Activated CD4-positive, alpha-beta T cell treated with anti-CD3 and anti-CD28 coated beads, Interleukin-2, Interleukin-6, amounts not matched to agents 100 ng/mL and 50 ng/mL, durations not matched to agents 16 hours and 8 hours (primary cell): Measurements from ENCODE around the gene TIE1.

Experiments
- DNase-seq: peaks from one replicate; pipeline ENCODE4 v3.0.0-alpha.2; 2020

Gene TIE1

DNA sequence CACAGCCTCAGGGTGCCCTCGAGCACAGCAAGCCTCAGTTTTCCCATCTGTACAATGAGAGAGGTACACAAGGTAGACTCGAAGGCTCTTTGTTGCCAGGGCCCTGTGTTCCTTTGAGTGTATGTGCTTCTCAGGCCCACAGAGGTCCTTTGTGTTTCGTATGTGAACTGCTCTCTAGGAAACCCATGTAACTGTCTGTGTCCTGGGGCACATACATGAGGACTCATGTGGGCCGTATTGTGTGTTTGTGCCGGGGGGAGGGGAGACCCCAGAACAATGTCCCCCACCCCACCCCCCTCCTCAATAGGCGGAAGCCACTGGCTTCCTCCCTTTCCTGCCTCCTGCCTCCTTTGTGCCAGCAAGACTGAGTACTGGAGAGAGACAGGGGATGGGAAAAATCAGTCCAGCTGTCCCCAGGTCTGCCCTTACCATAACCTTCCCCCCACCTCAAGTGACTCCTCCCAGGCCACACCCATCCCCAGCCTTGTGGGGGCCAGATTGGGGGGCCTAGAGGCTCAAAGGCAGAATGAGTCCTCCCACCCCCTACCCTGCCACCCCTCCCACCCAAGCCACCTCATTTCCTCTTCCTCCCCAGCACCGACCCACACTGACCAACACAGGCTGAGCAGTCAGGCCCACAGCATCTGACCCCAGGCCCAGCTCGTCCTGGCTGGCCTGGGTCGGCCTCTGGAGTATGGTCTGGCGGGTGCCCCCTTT is at the start of gene TIE1:
Gene TIE1, plus strand, starts transcription at position 605 of the 717 bp plus-strand sequence. Its CDS starts 90 bp downstream, at position 695.
- DNase-seq: no peak

DNA sequence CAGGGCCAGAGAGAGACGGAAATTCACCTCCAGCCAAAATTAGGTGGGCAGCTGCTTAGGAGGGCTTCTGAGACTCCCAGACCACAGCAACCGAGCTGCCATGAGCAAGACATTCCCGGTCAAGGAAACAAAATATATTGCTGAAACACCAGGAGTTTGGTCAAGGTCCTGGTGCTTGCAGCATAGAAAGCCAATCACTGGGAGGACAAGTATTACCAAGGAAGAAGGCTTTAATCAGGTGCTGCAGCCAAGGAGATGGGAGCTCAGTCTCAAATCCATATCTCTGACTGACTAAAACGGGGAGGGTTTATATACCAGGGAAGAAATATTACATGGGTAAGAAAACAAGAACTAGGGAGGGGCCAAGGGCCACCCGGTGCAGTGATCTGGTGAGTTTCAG is 49.8 kb upstream of the TIE1 start:
- no peak for DNase-seq

DNA sequence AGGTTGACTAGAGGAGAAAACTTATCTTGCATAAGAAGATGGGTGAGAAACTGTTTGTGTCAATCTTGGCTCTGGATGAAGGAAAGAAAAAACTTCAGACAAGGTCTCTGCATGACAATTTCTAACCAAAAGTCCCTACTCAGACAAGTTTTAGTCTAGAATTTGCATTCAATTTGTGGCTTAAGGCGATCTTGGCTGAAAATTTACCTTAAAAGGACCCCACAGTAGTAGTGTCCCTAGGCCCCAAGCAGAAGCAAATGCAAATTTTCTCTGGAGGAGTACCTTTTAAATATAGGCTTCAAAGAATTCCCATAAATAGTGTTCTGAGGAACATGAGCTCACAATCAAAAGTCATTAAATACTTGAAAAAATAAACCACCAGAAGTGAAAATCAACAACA is 48.6 kb upstream of the TIE1 start:
- no peak for DNase-seq

DNA sequence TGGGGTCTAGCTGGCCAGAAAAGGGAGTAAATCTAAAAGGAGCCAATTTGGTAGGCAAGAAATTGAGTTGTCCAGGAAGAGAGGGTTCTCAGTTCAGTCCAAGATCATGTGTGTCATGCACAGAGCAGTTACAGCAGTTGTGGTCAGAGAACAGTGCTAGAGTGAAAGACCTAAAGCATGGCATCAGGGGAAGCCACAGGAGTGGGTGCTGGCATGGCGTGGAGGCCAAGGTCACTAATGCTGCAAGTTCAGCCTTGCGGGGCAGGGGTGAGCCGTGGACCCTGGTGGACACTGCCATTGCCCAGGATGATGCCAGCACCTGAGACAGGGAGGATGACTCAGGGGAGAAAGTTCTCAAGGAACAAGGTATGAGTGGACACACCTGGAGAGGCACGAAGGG is 47.6 kb upstream of the TIE1 start:
- no peak for DNase-seq

DNA sequence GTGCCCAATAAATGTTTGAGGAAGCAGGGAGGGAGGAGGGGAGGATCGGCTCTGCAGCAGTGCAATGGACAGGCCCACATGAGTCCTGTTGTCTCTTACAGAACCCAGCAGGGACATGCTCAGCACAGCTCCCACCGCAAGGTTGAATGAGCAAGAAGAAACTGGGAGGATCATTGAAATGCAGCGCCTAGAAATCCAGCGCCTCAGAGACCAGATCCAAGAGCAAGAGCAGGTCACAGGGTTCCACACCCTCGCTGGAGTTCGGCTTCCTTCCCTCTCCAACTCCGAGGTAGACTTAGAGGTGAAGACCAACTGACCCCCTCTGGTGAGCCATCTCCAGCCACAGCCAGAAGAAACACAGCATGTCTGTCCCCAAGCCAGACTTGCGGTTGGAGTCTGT is 46.9 kb upstream of the TIE1 start:
- no peak for DNase-seq

DNA sequence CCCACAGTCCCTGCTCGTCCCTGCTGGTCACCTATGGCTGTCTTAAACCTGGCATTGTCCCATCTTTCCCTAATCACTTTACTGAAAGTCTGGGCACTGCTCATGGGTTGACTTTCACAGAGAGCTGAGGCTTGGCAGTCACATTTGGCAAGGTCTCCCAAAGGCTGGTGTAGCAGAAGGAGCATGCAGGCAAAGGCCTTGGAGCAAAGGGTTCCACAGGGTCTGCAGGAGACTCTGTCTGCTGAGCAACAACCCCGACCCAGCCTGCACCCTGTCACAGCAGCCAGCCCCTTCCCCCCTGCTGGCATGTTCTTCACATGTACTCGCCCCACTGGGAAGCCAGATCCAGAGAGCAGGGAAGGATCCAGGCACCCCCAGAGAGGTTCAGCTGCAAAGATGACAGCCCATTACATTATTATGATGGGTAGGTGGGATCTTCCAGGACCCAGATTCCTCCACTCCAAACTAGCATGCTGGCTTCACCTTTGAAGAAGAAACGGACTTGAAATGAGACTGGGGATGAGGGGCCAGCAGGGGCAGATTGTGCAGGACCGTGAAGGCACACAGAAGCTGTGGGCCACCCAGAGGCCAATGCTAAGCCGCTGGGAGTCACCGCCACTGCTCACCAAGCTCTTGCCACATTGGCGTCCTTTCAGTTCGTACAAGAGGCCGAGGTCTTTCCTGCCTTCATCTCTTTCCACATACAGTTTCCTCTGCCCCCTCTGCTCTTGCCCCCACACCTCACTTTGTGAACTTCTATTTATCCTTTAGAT is 45.2 kb upstream of the TIE1 start:
- no peak for DNase-seq

DNA sequence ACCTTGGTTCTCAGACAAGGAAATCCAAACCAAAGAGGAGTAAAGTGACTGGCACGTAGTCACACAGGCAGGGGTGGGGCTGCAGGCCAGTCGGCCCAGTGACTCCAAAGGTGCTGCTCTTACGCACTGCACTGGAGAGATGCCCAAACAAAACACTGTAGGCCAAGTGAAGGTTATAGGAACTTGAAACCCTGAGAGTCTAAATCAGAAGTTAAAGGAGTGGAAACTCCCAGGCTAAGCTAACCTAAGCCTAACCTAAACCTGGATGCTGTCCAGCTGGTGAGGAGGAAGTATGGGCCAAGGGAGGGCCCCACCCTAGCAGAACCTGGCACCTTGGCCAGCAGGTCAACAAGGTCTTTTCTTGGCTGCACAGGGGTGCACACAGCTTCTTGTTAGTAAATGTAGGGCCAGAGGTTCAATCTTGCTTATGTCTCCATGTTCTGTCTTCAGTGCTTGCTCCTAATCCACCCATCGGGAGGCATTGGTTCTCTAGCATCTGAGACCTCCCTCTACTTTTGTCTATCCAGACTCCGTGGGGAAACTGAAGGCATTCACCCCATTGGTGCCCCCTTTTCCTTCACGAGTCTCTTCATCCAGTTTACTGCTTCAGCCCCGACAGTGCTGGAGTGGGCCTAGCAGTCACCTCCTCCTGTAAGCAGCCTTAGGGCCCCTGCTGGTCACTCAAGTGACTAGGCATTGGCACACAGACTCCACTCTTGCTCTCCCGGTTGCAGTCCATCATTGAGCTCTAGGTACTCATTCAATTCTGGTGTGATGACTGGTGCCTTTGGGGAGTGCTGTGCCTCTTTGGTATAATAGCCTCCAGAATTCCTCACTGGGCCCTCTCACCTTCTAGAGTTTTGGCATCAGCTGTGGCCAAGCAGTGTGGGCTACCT is 43.9 kb upstream of the TIE1 start:
- DNase-seq: no peak

DNA sequence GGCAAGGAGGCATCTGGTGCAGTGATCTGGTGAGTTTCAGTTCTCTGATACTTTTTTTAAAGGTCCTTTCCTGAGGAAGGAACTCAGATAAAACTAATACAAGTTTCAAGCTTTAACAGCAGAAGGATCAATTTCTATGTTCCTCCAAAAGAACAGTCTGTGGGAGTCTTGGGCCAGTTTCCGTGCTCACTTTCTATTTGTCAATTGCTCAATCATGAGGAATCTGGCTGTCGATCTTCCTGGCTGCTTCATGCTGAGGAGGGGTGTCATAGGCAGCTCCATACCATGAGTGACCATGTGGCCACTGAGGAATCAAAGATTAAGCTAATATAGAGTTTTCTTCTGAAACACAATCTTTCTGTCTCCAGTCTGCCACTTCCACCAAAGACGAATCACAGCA is 42.4 kb upstream of the TIE1 start:
- no peak for DNase-seq

DNA sequence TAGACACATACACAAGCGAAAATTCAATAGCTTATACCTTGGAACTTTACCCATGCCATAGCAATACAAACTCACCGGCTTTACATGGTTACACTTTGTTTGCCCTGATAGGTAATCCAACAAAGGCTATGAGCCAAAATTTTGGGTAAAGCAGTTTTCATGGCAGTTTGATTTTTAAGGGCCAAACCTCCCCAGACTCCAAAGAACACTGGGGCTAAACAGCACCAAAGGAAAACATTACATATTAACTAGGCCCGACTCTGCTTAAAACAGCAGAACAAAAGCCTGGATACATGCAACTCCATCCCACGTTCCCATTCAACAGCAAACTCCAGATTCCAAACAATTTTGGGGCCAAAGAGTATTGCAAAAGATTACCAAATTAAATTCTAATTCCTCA is 35.4 kb upstream of the TIE1 start:
- no peak for DNase-seq

DNA sequence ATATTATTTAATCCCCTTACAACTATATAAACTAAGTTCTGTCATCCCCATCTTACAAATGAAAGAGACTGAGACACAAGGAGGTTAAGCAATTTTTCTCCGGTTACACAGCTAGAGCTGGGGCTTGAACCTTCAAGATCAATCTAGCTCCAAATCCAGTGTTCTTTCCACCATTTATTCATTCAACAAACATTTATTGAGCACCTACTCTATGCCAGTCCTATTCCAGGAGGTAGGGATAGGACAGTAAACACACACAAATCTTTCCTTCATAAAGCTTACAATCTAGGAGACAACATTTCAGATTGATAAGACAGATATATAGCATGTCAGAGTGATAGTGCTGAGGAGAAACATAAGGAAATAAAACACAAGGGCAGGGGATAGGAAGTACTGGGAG is 33.9 kb upstream of the TIE1 start:
- DNase-seq: no peak

DNA sequence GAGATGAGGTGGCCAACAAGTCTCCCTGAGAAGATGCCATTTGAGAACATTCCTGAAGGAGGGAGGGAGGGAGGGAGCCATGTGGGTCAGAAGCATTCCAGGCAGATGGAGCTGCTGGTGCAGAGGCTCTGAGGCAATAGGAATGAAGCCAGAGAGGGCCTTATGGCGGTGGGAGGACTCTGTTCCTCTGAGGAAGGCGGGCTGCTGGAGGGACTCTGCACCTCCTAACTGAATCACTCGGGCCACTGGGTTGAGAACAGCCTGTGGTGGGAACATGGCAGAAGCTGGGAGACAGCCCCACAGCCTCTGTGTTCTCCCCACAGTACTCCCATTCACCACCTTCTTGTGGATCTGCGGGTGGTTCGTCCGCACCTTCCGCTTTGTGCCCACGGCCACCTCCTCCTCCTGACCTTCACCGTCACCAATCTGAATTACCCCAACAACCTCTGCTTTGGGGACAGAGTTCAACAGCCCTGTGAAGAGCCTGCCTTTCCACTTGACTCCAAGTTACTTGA is 33.4 kb upstream of the TIE1 start:
- no peak for DNase-seq

DNA sequence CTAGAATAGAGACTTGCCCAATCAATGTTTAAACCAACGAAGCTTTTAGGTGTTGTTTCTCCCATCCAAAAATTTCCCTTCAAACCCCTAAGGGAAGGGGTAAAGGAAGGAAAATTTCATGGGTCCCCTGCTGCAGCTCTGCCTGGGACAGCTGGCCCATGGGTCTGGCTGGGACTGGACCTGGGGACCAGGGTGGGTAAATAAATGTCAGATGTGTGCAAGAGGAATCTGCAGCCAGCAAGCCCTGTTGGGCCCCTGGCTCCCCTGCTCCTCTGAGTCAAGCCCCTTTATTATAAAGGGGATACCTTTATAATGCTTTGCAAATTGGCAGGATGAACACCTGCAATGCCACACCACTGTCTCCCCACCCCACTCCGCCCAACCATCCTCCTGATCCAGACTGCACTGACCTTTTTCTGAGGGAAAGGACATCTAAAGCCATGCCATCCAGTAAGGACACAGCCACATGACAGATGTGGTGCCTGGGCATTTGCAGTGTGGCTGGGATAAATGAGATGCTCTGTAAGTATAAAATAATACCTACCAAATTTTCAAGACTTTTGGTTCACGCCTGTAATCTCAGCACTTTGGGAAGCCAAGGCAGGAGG is 32.9 kb upstream of the TIE1 start:
- no peak for DNase-seq

DNA sequence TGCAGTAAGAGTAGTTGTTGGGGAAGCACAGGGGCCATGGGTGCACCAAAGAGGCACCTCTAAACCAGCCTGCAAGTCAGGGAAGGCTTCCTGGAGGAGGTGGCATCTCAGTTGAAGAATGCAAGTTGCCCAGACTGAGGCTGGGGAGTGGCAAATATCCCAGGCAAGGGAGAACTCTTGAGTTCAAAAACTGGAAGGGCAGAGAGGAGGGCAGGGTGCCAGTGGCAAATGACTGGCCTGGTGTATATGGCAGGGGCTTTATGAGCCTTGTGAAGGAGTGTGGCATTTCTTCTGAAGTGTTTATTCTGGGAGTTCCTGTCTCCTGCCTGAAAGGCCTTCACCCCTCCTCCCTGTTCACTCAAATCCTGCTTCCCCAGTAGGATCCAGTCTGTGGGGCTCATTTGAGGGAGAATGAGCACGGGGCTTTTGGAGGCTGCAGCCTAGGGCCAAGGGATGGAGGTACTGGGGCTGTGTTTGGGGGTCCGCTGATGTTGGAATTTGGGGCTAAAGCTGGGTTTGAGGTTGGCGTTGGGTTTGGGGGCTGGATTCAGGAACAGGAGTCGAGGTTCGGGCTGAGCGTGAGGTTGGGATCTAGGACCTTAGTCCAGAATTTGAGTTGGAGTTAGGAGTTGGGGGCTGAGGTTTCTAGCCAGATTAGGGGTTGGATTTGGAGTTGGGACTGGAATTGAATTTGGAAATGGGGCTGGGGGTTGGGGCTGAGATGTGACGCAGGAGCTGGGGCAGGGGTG is 31.0 kb upstream of the TIE1 start, which contains the start of gene TMEM125:
Gene TMEM125, plus strand, starts transcription at position 357 of the 749 bp plus-strand sequence. CDS start 2,740 bp downstream, outside the sequence.
- DNase-seq: no peak

DNA sequence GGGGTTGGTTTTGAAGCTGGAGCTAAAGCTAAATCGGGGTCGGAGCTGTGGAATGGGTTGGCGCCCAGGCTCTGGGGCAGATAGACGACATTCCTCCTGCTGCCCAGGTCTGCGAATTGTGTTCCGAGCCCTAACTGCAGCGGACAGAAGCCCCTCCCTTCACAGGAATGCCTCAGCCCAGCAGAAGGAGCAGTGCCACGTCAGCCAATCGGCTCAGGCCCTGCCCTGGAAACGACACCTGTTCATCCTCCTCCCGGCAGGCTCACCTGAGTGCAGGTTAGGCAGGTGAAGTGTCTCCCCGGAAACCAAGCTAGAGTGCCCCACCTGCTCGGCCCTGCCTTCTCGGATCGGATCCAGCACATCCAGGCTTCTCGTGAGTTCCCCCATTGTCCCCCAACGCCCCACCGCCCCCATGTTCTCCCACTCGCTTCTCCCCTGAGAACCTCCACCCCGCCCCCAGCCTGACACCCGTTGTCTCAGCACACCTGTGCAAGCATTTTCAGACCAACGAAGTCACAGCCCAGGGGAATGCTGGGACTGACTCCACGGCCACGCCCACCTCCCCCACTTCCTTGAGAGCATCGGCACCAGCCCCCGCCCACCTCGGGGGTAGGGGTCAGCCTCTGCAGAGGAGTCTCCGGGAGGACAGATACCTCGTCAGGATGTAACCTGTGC is 30.2 kb upstream of the TIE1 start:
- no peak for DNase-seq

DNA sequence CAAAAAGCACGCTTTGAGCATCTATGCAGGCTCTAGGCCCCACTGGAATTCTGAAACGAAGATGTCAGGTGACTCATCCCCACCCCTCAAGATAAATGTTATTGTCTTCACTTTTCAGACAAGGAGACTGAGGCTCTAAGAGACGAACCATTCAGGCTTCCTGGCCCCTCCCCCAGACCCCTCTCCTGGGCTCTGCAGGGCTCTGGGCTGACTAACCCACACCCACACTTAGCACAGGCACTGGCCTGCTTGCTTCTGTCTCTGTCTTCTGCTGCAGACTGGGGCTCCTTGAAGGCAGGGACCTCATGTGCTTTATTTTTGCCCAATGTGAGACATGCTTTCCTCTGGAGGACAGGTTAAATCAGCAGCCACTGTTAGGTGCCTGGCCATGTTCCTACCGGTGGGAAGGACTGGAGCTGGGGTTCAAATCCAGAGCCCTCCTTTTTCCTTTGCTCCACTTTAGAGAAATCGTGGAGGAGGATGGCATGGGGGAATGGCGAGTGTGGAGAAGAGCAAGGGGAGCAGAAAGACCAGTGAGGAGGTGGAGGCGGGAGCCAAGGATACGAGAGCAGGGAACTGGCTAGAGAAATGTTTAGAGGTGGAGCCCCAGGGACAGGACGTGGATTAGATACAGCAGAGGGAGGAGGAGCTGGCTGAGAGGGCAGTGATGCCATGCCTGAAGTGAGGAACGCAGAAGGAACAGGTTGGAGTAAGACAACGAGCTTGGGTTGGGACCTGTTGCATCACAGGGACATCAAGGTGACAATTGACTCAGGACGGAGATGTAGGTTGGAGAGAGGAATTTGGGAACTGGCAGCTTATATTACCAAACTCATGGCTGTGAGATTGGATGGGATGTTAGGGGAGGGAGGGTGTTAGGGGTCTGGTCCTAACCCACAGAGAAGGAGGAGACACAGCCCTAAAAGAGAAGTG is 29.3 kb upstream of the TIE1 start:
- DNase-seq: no peak

DNA sequence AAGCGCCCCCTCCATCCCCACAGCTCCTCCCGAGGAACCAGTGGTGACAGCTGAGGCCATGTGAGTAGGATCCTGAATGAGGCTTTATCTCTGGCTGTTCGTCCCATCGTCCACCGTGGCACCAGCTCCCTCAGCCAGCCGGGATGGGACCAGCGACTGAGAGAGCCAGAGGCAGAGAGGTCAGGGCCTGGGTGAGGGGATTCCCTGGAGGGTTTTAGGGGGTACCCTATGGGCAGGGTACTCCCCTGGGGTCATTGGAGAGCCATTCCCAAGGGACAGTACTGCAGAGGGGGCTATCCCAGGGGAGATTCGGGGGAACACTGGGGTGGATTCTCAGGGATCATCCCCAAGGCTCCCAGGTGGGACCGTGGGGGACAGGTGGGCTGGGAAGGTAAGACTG is 28.6 kb upstream of the TIE1 start:
- DNase-seq: no peak

DNA sequence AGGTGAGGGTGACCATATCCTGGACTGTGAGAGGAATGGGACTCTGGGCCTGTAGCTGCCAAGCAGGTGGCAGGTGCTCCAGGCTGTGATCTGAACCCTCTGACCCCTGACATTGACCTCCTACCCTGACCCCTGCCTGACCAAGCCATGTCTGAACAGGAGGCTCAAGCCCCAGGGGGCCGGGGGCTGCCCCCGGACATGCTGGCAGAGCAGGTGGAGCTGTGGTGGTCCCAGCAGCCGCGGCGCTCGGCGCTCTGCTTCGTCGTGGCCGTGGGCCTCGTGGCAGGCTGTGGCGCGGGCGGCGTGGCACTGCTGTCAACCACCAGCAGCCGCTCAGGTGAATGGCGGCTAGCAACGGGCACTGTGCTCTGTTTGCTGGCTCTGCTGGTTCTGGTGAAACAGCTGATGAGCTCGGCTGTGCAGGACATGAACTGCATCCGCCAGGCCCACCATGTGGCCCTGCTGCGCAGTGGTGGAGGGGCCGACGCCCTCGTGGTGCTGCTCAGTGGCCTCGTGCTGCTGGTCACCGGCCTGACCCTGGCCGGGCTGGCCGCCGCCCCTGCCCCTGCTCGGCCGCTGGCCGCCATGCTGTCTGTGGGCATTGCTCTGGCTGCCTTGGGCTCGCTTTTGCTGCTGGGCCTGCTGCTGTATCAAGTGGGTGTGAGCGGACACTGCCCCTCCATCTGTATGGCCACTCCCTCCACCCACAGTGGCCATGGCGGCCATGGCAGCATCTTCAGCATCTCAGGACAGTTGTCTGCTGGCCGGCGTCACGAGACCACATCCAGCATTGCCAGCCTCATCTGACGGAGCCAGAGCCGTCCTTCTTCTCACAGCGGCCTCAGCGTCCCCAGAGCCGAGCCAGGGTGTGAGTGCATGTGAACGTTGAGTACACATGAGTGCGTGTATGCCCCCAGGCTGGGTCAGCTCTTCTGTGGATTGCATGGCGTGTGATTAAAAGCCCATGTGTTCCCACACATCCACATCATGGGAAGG is 27.9 kb upstream of the TIE1 start:
- no peak for DNase-seq

DNA sequence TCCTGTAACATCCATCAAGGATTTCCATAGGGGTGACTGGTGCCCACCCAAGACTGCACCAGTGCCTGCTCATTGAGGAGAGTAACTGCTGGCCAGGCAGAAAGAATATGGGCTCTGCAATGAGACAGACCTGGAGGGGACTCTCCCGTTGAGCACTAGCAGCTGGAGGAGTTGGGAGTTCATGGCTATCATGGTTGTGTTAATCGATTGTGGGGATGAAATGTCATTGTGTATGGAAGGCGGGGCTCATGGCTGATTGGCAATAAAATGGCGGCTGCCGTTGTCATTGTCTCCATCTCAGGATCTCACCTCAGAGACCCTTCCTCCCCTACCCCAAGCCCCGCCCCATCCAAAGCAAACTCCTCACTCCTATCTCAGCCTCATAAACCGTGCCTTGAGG is 27.1 kb upstream of the TIE1 start:
- no peak for DNase-seq
